GM10266 (cell line): ENCODE measurements around the gene MEGF6.

Experiments
- DNase-seq: peaks from one replicate; pipeline ENCODE4 v3.0.0; 2012; ENCODE audit errors: extremely low spot score
- TF ChIP-seq, protein P1 (sequence below): IDR thresholded peaks from 2 replicates; pipeline ENCODE4 v1.5.1; 2012; ENCODE audit warnings: mild to moderate bottlenecking, low read depth; ENCODE audit not compliant: control insufficient read depth, insufficient read depth; ENCODE audit errors: missing control alignments

The MEGF6 gene

DNA sequence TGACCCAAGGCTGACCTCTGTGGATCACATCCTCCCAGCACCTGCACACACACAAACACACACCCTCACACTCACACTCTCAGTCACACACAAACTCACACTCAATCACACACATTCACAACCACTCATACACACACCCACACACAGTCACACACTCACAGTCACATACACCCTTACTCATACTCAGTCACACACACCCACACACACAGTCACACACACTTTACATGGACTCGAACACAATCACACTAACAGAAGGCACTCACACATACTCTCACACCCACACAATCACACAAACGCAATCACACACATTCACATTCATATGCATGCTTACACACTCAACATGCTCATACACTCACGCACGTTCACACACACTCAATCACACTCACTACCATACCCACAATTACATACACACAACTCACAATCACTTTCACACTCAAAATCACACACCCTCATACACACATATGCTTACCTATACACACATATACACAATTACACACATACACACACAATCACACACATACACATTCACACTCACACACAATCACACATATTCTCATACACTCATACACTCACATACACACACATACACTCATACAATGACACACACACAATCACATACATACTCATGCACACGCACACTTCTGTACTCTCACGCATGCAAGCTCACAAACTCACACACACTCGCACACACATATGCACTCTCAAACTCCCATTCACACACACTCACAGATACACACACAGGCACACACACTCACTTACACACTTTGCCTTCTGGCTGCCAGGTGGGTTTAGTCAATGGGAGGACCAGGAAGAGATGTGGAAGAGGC is 6.1 kb downstream of the MEGF6 start:
- TF ChIP-seq, protein P1, sequence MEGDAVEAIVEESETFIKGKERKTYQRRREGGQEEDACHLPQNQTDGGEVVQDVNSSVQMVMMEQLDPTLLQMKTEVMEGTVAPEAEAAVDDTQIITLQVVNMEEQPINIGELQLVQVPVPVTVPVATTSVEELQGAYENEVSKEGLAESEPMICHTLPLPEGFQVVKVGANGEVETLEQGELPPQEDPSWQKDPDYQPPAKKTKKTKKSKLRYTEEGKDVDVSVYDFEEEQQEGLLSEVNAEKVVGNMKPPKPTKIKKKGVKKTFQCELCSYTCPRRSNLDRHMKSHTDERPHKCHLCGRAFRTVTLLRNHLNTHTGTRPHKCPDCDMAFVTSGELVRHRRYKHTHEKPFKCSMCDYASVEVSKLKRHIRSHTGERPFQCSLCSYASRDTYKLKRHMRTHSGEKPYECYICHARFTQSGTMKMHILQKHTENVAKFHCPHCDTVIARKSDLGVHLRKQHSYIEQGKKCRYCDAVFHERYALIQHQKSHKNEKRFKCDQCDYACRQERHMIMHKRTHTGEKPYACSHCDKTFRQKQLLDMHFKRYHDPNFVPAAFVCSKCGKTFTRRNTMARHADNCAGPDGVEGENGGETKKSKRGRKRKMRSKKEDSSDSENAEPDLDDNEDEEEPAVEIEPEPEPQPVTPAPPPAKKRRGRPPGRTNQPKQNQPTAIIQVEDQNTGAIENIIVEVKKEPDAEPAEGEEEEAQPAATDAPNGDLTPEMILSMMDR: no peak
- no peak for DNase-seq

DNA sequence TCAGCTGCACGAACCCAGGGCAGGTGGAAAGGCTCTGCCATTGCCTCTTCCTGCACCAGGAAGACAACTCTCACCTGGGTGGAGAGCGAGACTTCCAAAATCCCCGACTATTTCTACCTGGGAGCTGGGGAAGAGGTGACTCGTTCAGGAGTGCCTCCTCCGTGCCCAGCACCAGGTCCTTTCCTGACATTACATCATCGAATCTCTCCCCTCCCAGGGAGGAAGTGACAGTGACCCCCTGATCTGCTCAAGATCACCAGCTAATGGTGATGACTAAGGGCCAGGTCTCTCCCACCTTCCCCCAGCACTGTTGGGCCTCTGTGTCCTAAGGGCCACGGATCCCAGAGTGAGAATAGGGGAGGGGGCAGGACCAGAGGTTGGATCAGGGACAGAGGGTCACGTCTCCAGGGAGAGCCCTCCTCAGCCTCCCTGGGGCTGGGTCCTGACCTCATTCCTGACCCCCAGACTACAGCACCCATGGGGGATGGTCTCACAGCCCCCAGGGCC is 6.8 kb downstream of the MEGF6 start:
- no peak for DNase-seq
- TF ChIP-seq, protein P1: no peak

DNA sequence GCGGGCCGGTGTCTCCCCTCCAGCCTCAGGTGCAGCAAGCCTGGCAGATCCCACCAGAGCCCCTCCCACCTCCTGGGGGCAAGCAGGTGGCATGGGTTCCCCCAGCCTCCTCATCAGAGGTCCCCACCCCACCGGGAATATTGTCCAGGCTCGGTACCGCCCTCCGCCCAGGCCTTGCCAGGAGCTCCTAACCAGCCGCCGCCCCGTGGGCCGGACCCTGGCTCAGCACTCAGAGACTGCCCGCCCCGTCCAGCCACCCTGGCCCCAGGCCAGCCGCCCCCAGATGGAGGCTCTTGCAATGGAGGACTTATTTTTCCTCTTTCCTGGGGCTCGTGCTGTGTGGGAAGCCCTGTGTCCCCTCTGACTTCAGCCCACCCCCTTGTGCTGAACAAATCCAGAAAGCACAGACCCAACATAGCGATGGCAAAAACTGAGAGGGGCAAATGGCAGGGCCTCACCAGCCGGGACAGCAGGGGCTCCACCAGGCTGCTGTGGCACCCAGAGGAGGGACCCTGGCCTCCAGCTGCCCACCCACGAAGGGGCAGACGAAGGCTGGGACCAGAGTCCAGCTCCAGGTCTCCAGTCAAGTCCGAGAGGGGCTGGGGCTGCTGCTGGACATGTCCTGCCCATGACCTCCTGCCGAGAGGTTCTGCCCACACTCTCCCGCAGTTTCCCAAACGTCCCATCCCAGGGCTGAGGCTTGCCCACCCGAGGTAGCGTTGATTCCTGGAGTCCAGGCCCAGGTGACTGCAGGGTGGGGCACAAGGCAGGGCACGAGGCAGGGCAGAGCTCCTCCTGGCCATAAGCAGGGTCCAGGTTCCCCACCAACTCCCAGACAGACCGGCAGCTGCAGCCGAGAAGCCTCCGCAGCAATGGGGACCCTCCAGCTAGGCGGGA is 7.5 kb downstream of the MEGF6 start:
- TF ChIP-seq, protein P1: no peak
- no peak for DNase-seq

DNA sequence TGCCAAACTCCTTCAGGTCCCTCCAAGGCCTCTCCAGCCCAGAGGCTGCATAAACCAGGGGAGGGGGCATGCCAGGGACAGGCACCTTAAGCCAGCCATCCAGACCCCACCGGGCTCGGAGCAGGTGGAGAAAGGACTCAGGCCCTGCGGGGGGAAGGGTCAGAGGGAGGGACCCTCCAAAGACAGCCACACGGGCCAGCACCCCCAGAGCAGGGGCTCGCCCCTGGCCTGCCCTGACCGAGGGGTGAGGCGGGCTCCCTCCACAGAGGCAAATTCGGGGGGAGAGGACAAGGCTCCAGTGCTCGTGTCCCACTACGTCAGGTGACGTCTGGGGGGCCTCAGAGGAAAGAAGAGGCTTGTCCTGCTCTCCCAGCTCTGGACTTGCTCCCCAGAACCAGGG is 8.2 kb downstream of the MEGF6 start:
- TF ChIP-seq, protein P1: no peak
- no peak for DNase-seq

DNA sequence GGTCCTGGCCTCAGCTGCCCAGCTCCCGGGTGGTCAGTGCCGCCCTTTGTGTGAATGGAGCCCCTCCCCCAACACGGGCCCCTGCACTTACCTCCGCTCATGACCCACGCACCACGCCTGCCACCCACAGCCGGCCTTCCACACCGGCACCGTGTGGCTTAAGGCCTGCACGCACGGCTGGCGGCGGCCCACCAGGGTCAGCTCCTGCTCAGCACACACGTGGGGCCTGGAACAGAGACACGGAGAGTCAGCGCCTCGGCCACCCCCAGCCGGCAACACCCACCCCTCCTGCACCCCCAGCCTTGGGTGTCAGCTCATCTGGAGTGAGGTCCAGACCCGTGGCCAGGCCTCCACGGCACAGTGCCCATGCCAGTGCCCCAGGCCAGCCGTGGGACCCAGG is 8.9 kb downstream of the MEGF6 start:
- TF ChIP-seq, protein P1: no peak
- no peak for DNase-seq

DNA sequence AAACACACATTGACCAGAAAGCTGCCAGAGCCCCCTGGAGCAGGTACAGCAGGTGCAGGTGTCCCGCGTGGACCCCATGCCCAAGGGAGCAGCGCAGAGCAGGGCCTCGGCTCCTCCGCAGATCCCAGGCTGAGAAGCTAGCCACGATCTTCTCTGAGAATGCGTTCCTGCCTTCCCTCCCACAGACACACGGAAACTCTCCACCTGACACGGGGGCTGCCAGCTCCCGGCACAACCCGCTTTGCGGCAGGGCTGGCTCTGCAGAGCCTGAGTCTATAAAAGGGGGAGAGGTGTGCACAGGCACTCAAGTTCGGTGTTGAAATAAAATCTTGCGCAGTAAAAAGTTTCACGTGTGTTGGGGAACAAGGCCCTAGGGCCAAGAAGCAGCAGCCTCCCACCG is 9.6 kb downstream of the MEGF6 start:
- TF ChIP-seq, protein P1: no peak
- DNase-seq: no peak
